Measurements from ENCODE around the gene BCL3. TPM values are rescaled to one million over a fixed set of nuclear protein-coding genes. Genes with fewer than 3 reads are reported as not detected.
A peak's percentile ranks its signal among the peaks of the same experiment; 100 is the strongest.

BCL3 gene
- total RNA-seq, 1 experiment from 2014 or later = 2.2 TPM

- no peak overlapping the region for H3T11ph ChIP-seq (ENCODE audit: low read length)
- H4K20me1 ChIP-seq (ENCODE audit: control insufficient read depth, insufficient read depth, insufficient read length) = no peaks in the 10 kb centered on the region
- Mint-ChIP-seq H3K4me1 (peaks cover 38 to 48% of the 10 kb centered on the region in 2 experiments), H3K27ac (peak overlapping the region; percentile 87 to 98 (median 97)), H3K27me3 (ENCODE audit: low read depth) (peaks cover 48% of the 10 kb centered on the region), H3K4me3 (peak overlapping the region; percentile 65 to 85), H3K36me3 (ENCODE audit: insufficient read depth in 1 of 3, low read depth in 3 of 3) (peaks cover 2 to 23% (median 20%) of the 10 kb centered on the region in 3 experiments; a peak in 5 of 7 replicates), H3K9me3 (no peaks in the 10 kb centered on the region)
- no peak overlapping the region for H2BK20ac ChIP-seq (ENCODE audit: low read depth, low read length, poor library complexity, severe bottlenecking)
- peak overlapping the region; percentile 83 for H3K4me2 ChIP-seq (ENCODE audit: insufficient read depth, insufficient read length, low read length)
- H2BK15ac ChIP-seq (ENCODE audit: low read depth, low read length) = no peak overlapping the region
- H3K4ac ChIP-seq (ENCODE audit: low read depth, low read length) = no peak overlapping the region
- WGBS (ENCODE audit: extremely low coverage, insufficient read length, low lambda C conversion rate) = no CpG with 5 or more reads among the region's 14 CpGs
- no peak overlapping the region for H3K14ac ChIP-seq (ENCODE audit: insufficient read depth, low read length)
- H3K56ac ChIP-seq (ENCODE audit: insufficient read length, low read depth, low read length) = no peak overlapping the region
- peaks cover 8% of the 10 kb centered on the region for H3K27me3 ChIP-seq (ENCODE audit: insufficient read depth, low read length)
- no peak overlapping the region for H2AK5ac ChIP-seq (ENCODE audit: insufficient read length, low read length)
- H3K9me3 ChIP-seq (ENCODE audit: control insufficient read depth, low read depth, low read length) = no peaks in the 10 kb centered on the region
- peak; percentile 99 for DNase-seq
- peaks cover 2% of the 10 kb centered on the region; the same call in 1 of the 2 replicates for H3K4me1 ChIP-seq (ENCODE audit: insufficient read depth, low read length)
- no peak overlapping the region for H3K27ac ChIP-seq (ENCODE audit: insufficient read length, low read depth, low read length)
- H2BK12ac ChIP-seq (ENCODE audit: insufficient read length, low read depth, low read length) = no peak overlapping the region
- H3K23ac ChIP-seq (ENCODE audit: insufficient read length, low read depth, low read length) = no peak overlapping the region
- H3K18ac ChIP-seq (ENCODE audit: insufficient read length, low read depth, low read length) = peak overlapping the region; percentile 84
- peaks cover 11% of the 10 kb centered on the region for H3K23me2 ChIP-seq (ENCODE audit: insufficient read length, low read depth, low read length, poor library complexity, severe bottlenecking)
- H3K79me2 ChIP-seq (ENCODE audit: insufficient read depth, low read length) = no peaks in the 10 kb centered on the region
- no peaks in the 10 kb centered on the region for H3K79me1 ChIP-seq (ENCODE audit: insufficient read depth, low read depth, low read length, poor library complexity, severe bottlenecking)
- H3K9ac ChIP-seq (ENCODE audit: extremely low read depth, insufficient read length, low read length) = no peak overlapping the region
- no peak overlapping the region for H4K8ac ChIP-seq (replicated peaks; ENCODE audit: insufficient read length, low read depth, low read length)
- no peak overlapping the region for H4K91ac ChIP-seq (ENCODE audit: insufficient read length, low read depth, low read length)
- TF ChIP-seq CTCF (conservative IDR thresholded peaks at IDR 0.05) = peak; percentile 73
- H2AFZ ChIP-seq (ENCODE audit: low read length) = no peak overlapping the region
- no peak overlapping the region for H2BK120ac ChIP-seq (ENCODE audit: low read depth, low read length, poor library complexity, severe bottlenecking)
- H4K5ac ChIP-seq (ENCODE audit: insufficient read length, low read depth, low read length) = no peak overlapping the region
- no peak overlapping the region for H2BK5ac ChIP-seq (ENCODE audit: insufficient read length, low read length)
Observed at GRCh38 chr19:44807652-44808462, 59.3 kb downstream of the BCL3 start.

Measured in H9 (cell line).